Fibroblast of peridontal ligament (primary cell): ENCODE data around the gene ALDH3B2.
"Not testable (repeated sequence)": the region's sequence is repeated elsewhere in the genome, so short reads cannot be mapped to it uniquely, and the experiment has no call there.

Experiments used
- DNase-seq: peaks from one replicate; pipeline ENCODE4 v3.0.0-alpha.2; 2010; ENCODE audit errors: extremely low read depth

The ALDH3B2 gene

GRCh38 chr11:67685641-67686332, 11.4 kb upstream of the ALDH3B2 start:
- DNase-seq, result not testable (repeated sequence)

GRCh38 chr11:67682126-67683034, 8.0 kb upstream of the ALDH3B2 start:
- not testable (repeated sequence) for DNase-seq

DNA sequence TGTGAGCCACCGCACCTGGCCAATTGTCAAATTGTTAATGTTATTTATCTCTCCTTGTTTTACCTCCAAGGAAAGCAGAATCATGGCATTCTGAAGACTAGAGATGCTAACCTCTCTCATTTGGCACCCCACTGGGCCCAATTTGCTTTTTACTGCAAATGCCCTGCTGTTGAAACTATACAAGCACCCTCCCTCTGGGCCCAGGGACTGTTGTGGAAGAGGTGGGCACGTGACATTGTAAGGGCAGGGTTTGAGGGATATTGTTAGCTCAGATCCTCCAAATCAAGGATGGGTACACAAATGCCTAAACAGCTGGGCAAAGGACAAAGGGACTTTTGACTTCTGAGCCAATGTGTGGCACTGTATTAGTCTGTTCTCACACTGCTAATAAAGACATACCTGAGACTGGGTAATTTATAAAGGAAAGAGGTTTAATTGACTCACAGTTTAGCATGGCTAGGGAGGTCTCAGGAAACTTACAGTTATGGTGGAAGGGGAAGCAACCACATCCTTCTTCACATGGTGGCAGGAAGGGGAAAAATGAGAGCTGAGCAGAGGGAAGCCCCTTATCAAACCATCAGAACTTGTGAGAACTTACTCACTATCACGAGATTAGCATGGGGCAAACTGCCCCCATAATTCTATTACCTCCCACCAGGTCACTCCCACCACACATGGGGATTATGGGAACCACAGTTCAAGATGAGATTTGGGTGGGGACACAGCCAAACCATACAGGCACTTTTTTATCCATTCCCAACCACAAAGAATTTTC, 6.5 kb upstream of the ALDH3B2 start:
- DNase-seq, result no peak

DNA sequence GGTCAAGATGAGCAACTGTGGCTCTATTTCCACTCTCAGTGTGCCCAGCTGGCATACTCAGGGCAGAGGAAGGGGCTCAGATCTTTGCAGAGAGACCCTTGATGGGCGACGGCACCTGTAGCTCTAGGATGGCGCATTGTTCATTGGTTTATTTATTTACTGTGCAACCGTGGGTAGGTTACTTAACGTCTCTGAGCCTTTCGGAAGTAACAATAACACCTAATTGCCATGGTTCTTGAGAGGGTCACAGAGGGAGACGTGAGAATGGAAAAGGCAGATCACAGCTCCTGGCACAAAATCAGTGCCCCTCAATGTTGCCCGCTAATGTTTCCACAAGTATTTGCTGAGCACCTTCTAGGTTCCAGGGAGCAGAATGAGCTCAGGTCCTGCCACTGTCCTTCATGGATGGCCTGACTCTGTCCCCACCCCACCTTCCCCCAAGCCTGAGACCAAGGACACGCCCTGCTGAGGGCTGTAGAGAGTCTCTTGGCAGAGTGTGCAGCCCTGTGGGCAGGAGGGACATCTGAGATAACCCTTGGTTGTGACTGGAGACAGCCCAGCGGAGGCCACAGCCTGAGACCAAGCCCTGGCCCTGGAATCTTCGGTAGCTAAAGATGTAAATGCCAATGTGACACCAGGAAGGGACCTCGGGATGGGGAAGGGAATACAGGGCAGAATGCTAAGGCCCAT, 780 bp upstream of the ALDH3B2 start:
- no peak for DNase-seq

- DNase-seq, result no peak
Observed at GRCh38 chr11:67673902-67674301, 521 bp downstream of the ALDH3B2 start.

DNA sequence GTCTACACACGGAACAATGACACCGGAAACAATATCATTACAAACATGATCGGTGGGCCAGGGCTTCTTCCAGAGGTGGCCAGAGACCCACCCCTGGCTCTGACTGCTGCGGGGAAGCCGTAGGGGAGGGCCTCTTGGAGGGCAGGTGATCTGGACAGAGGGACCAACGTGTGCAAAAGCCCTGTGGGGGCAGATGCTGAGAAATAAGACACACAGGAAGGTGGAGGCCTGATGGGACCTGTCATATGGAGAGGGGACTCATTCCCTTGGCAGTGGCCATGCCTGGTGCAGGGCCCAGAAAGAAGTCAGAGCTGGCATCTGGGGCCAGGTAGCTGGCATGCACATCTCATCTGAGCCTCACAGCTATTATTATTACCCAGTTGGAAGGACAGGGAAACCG, 1.1 kb downstream of the ALDH3B2 start:
- no peak for DNase-seq

- no peak for DNase-seq
Observed at GRCh38 chr11:67671211-67671520, 3.3 kb downstream of the ALDH3B2 start.

- no peak for DNase-seq
Observed at GRCh38 chr11:67670316-67671210, 3.9 kb downstream of the ALDH3B2 start.

- DNase-seq, result no peak
Observed at GRCh38 chr11:67668192-67668551, 6.3 kb downstream of the ALDH3B2 start.

GRCh38 chr11:67667490-67668191, 6.8 kb downstream of the ALDH3B2 start:
- no peak for DNase-seq

DNA sequence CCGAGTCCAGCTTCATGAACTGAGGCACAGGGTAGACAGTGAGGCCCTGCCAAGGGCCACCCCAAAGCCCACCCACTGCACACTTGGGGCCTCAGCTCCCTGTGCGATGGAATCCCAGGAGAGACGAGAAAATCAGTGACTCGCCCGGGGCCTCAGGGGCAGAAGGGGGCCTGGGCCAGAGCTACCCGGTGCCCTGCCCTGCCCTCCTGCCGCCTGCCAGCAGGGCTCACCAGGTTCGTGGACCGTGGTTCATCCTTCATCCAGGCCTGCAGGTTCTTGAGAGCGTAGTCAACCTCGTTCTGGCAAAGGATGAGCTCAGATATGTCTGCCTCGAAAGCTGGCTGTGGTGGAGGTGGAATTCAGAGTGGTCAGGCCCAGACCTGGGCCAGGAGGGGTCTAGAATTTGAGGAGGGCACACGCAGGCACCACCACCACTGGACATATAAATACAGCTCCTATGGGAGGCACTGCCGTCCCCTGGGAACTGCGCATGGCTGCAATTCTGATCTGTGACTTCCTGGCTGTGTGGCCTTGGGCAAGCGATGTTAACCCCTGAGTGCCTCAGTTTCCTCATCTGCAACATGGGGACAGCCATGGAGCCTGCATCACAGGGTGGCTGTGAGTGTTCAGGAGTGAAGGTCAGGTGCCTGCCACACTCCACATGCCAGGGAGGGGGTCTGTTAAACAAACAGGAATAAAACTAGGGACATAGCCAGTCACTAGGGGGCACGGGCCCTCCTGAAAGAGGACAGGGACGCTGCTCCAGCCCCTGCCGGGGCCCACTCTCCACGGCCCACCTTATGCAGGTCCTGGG, 7.5 kb downstream of the ALDH3B2 start:
- DNase-seq, result no peak

DNA sequence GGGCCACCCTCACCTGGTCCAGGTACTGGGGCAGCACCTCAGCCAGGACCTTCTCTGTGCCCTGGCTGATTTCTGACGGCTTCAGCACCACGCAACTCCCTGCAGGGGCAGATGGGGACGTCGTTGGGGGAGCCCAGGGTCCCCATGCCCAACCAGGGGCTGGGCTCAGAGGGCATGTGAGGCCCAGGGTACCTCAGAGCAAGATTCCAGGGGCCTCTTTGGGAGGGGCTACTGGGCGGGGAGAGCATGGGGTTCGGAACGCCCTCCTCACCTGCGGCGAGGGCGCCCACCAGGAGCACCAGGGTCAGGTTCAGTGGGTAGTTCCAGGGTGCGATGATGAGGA, 8.1 kb downstream of the ALDH3B2 start:
- no peak for DNase-seq

DNA sequence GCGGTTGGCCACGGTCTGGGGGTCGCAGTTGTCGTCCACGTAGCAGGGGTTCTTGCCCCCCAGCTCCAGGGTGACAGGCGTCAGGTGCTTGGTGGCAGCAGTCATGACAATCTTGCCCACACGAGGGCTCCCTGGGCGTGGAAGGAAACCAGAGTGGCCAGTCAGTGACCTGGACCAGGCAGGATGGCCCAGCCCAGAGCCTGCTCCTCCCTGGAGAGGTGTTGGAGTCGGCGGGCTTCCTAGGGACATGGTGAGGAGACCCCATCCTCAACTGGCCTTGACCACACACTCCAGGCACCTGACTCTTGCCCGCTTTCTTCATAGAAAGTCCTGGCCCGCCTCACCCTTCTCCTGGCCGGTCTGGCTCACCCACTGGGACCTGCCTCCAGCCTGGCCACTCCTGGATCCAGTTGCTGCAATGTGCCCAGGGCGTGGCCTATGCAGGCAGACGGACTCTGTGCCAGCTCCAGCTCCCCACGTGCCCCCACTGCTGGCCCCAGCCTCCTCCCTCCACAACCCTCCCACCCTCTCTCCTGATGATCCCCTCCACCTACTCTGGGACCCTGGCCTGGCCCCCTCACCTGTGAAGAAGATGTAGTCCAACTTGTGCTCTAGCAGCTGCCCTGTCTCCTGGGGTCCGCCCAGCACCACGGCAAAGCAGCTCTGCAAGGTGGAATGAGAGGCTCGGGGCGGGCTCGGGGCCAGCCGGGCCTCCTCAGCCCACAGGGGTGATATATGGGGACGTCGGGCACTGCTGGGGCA, 8.7 kb downstream of the ALDH3B2 start:
- DNase-seq, result no peak

DNA sequence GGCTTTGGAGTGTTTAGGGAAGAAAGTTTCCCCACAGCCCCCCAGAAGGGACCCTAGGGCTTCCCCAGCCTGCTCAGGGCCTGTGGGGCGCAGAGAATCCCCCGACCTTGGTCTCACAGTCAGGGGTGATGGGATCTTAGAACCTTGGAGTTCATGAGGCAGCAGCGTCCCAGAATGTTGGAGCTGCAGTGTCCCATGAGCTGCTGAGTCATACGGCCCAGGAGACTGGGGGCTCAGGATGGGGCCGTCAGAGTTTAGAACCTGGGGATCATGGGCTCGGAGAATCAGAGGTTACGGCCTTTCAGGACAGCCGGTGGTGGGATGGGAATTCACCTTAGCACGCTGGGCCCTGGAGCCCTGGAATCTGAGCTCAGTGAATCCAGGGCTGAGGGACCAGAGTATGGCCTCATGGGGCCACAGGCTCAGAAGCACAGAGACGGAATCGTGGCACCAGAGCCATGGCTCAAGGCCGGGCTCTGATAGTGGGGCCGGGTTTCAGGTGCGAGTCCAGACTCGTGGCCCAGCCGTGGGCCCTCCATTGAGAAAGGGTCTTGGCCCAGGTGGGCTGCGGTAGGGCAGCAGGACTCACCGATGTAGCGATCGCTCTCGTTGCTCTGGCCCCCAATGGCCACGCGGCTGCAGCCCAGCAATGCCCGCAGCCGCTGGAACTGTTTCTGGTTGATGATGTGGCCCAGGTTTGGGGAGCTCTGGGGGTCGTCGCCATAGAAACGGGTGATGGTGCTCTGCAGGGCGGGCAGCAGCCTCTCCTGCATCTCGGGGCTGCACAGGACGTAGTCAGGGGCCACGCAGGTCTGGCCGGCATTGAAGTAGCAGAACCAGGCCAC, 9.5 kb downstream of the ALDH3B2 start:
- no peak for DNase-seq

- DNase-seq, result no peak
Observed at GRCh38 chr11:67664213-67664585, 10.2 kb downstream of the ALDH3B2 start.

- DNase-seq, result no peak
Observed at GRCh38 chr11:67663532-67664212, 10.8 kb downstream of the ALDH3B2 start.

DNA sequence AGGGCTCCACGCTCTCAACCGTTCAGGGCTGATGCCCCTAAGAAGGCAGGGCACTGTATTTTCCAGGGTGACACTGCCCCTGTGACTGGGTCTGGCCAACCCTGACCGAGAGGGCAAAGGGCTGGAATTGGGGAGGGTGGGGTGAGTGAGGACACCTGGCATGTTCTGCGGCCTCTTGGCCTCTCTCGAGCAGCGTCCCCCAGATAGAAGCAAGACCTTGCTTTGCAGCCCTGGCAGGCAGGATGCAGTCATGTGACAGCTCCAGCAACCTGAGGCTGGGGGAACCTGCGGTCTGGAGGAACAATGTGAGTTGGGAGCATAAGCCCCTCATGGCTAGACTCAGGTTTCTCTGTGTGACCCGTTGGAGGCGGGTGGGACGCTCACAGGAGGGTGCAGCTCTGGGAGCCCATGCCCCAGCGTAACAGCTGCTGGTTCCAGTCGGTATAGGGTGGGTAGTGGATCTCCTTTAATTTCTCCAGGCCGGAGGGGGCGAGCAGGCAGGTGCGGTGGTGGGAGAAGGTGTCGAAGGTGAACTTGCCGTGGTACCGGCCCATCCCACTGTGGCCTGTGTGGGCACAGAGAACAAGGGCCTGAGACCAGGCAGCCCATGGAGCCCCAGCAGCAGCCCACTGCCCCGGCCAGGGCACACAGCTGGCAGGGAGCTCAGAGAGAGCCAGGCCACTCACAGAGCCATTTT, 11.4 kb downstream of the ALDH3B2 start:
- DNase-seq, result no peak
